Lower lobe of right lung (tissue), 2 donors: ENCODE data around the gene TENM4. TPM values are rescaled to one million over a fixed set of nuclear protein-coding genes. Genes with fewer than 3 reads are reported as not detected.

ENCODE experiments used
- ATAC-seq, 2 donors: fragments of 200-7000 bp; cut with Tn5 transposase; one replicate each; pipeline ENCODE4 v1.9.1; 2020 to 2022; ENCODE audit warnings: mild to moderate bottlenecking in 2 of 2, moderate library complexity in 2 of 2
- DNase-seq: peaks from one replicate; pipeline ENCODE4 v3.0.0-alpha.2; 2020
- H3K27ac ChIP-seq: fragments of 200-600 bp; one replicate; pipeline ENCODE4 v1.8.0; 2022
- H3K27me3 ChIP-seq: fragments of 200-600 bp; one replicate; pipeline ENCODE4 v1.8.0; 2022; ENCODE audit warnings: low read depth
- H3K36me3 ChIP-seq: fragments of 200-600 bp; one replicate; pipeline ENCODE4 v1.8.0; 2022; ENCODE audit warnings: mild to moderate bottlenecking
- H3K4me1 ChIP-seq: fragments of 200-600 bp; one replicate; pipeline ENCODE4 v1.8.0; 2022
- H3K4me3 ChIP-seq: fragments of 200-600 bp; one replicate; pipeline ENCODE4 v1.8.0; 2022; ENCODE audit warnings: mild to moderate bottlenecking
- H3K9me3 ChIP-seq: fragments of 200-600 bp; one replicate; pipeline ENCODE4 v1.8.0; 2022
- CTCF ChIP-seq: fragments of 200-600 bp; IDR thresholded peaks from one replicate; pipeline ENCODE4 v1.8.0; 2022; ENCODE audit warnings: antibody characterized with exemption, mild to moderate bottlenecking
- intact Hi-C: fragments of 100-400 bp; cut with DNase I; formaldehyde crosslinking; loops from one replicate; pipeline ENCODE4 v1.11.0; 2022
- total RNA-seq: library from RNA; stranded (reverse); fragmentation: NEBNext Ultra II Directional; extraction: Animal tissue kit (Norgen Biotek cat#: 25700); gene quantifications from one replicate; pipeline ENCODE4 v1.2.1, GENCODE V29; 2021
- donor health status: DM: no; HTN: yes; CAD: no; lungs with severe emphysema.

The TENM4 gene
- total RNA-seq, 1 donor from 2014 or later, result 1.1 TPM

- Histone ChIP-seq H3K9me3 (no peaks in the 10 kb centered on the region), H3K27ac (no peak overlapping the region), H3K4me1 (no peaks in the 10 kb centered on the region), H3K4me3 (no peak overlapping the region), H3K36me3 (no peaks in the 10 kb centered on the region), H3K27me3 (no peaks in the 10 kb centered on the region)
- no peak for DNase-seq
- no peak for ATAC-seq
- TF ChIP-seq CTCF, result no peak
- intact Hi-C loops, result no loop called here
These were observed 687.5 kb downstream of the TENM4 start for GRCh38 chr11:78753297-78753696.

- Histone ChIP-seq H3K27ac (no peak overlapping the region), H3K27me3 (no peaks in the 10 kb centered on the region), H3K36me3 (no peaks in the 10 kb centered on the region), H3K4me1 (no peaks in the 10 kb centered on the region), H3K4me3 (no peak overlapping the region), H3K9me3 (no peaks in the 10 kb centered on the region)
- TF ChIP-seq CTCF, result no peak
- DNase-seq (no peak), ATAC-seq (no peak)
- intact Hi-C loops, result no loop called here
These were observed 688.3 kb downstream of the TENM4 start for GRCh38 chr11:78752494-78752893.

- Histone ChIP-seq H3K9me3 (no peaks in the 10 kb centered on the region), H3K27ac (no peak overlapping the region), H3K27me3 (no peaks in the 10 kb centered on the region), H3K4me1 (no peaks in the 10 kb centered on the region), H3K36me3 (no peaks in the 10 kb centered on the region), H3K4me3 (no peak overlapping the region)
- ATAC-seq (no peak), DNase-seq (no peak)
- TF ChIP-seq CTCF, result no peak
- intact Hi-C loops, result no loop called here
These were observed 691.7 kb downstream of the TENM4 start for GRCh38 chr11:78748918-78749690.

- H3K4me1 ChIP-seq, result no peaks in the 10 kb centered on the region
- DNase-seq (no peak), ATAC-seq (no peak)
- no peaks in the 10 kb centered on the region for H3K36me3 ChIP-seq
- intact Hi-C loops, result no loop called here
- no peak for TF ChIP-seq CTCF
- H3K9me3 ChIP-seq, result no peaks in the 10 kb centered on the region
- H3K4me3 ChIP-seq, result no peak overlapping the region
- H3K27ac ChIP-seq, result no peak overlapping the region
- no peaks in the 10 kb centered on the region for H3K27me3 ChIP-seq
These were observed 695.9 kb downstream of the TENM4 start for GRCh38 chr11:78744949-78745348.

- H3K4me3 ChIP-seq, result no peak overlapping the region
- no peaks in the 10 kb centered on the region for H3K4me1 ChIP-seq
- intact Hi-C loops, result no loop called here
- H3K36me3 ChIP-seq, result no peaks in the 10 kb centered on the region
- no peaks in the 10 kb centered on the region for H3K27me3 ChIP-seq
- H3K9me3 ChIP-seq, result no peaks in the 10 kb centered on the region
- no peak for ATAC-seq
- no peak for DNase-seq
- no peak for TF ChIP-seq CTCF
- no peak overlapping the region for H3K27ac ChIP-seq
These were observed 696.6 kb downstream of the TENM4 start for GRCh38 chr11:78744202-78744601.
